ENCODE measurements around the gene EIF4E1B.

Gene EIF4E1B

DNA sequence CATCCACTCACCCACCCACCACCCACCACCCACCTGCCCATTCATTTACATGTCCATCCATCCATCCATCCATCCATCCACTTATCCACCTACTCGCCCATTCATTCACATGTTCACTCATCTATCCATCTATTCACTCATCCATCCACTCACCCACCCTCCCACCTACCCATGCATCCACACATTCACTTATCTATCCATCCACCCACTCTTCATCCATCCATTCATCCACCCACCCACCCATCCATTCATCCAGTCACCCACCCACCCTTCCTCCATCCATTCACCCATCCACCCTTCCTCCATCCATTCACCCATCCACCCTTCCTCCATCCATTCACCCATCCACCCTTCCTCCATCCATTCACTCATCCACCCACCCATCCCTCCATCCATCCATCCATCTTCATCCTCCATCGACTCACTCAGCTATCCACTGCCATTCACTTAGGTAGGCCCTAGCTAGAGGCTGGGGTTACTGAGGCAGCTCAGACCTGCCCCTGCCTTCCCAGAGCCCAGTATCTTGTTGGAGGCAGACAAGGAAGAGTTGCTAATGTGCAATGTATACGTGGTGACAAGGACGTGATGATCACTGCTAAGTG is 29.5 kb downstream of the EIF4E1B start:
- TF ChIP-seq, protein P1, sequence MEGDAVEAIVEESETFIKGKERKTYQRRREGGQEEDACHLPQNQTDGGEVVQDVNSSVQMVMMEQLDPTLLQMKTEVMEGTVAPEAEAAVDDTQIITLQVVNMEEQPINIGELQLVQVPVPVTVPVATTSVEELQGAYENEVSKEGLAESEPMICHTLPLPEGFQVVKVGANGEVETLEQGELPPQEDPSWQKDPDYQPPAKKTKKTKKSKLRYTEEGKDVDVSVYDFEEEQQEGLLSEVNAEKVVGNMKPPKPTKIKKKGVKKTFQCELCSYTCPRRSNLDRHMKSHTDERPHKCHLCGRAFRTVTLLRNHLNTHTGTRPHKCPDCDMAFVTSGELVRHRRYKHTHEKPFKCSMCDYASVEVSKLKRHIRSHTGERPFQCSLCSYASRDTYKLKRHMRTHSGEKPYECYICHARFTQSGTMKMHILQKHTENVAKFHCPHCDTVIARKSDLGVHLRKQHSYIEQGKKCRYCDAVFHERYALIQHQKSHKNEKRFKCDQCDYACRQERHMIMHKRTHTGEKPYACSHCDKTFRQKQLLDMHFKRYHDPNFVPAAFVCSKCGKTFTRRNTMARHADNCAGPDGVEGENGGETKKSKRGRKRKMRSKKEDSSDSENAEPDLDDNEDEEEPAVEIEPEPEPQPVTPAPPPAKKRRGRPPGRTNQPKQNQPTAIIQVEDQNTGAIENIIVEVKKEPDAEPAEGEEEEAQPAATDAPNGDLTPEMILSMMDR (IDR thresholded peaks at IDR 0.05; ENCODE audit: borderline replicate concordance, insufficient read depth, low read depth, low read length), result no peak
- H3K4me3 ChIP-seq (ENCODE audit: low read depth, low read length), result no peak overlapping the region

DNA sequence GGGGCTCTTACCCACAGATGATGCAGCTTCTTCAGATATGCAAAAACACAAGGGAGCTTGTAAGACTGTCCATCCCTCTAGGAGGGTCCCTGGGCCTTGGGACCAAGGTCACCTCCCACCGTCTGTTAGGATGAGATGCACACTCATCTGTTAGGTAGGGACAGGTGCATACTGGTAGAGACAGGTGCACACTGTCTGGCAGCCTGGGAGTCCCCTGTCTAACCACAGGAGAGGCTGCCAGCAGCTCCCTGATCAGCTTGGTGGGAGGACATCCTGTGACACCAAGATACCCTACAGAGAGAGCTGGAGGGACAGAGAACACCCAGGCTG is 30.0 kb downstream of the EIF4E1B start:
- TF ChIP-seq, protein P1 (IDR thresholded peaks at IDR 0.05; ENCODE audit: borderline replicate concordance, insufficient read depth, low read depth, low read length), result no peak
- no peak overlapping the region for H3K4me3 ChIP-seq (ENCODE audit: low read depth, low read length)

DNA sequence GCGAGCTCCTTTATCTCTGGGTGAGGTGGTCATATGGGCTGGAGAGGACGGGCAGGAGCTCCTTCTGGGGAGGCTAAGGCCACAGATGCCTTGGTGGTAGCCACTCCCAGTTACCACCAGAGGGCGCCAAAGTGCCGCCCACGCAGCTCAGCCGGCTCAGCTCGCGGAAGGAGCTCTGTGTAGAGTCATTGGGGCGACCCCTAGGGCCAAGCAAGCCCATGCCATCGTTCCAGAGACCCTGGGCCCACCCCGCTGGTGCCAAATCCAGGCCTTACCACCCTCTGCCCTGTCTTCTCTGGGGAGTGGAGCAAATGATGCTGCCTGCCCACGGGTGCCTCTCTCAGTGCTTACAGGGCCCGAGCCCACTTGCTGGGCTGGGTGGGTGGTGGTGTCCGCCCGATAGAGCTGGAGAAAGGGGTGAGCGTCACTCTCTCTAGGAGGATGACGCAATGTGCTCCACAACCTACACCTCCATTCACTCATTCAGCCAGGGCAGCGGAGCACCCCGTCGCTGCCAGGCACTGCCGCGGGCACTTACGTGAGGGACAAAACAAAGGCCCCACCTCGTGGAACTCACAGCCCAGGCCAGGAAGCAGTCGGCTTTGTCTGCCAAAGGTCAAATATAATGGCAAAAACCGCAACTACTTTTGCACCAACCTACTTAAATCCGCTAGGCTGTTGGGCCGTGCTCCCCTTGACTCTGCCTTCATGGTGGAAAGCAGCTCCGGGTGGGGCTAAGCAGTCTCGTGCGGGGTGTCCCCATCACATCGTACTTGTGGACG is 30.6 kb downstream of the EIF4E1B start:
- TF ChIP-seq, protein P1 (IDR thresholded peaks at IDR 0.05; ENCODE audit: borderline replicate concordance, insufficient read depth, low read depth, low read length), result peak; percentile 98
- H3K4me3 ChIP-seq (ENCODE audit: low read depth, low read length), result no peak overlapping the region

DNA sequence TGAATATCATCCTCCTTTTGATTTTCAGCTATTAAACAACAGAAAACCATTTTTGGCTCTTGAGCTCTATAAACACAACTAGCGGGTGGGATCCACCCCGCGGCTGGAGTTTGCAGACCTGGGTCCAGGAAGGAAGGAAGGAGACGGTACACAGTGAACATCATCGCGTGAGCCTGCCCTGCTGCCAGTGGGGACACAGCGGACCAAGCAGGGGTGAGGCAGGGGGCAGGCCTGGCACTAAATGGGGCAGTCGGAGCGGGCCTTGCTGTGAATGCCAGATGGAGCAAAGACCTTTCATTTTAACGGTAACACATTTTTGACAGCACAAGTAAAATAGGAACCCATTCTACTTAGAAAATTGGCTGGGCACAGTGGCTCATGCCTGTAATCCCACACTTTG is 31.2 kb downstream of the EIF4E1B start:
- H3K4me3 ChIP-seq (ENCODE audit: low read depth, low read length), result no peak overlapping the region
- TF ChIP-seq, protein P1 (IDR thresholded peaks at IDR 0.05; ENCODE audit: borderline replicate concordance, insufficient read depth, low read depth, low read length), result no peak

DNA sequence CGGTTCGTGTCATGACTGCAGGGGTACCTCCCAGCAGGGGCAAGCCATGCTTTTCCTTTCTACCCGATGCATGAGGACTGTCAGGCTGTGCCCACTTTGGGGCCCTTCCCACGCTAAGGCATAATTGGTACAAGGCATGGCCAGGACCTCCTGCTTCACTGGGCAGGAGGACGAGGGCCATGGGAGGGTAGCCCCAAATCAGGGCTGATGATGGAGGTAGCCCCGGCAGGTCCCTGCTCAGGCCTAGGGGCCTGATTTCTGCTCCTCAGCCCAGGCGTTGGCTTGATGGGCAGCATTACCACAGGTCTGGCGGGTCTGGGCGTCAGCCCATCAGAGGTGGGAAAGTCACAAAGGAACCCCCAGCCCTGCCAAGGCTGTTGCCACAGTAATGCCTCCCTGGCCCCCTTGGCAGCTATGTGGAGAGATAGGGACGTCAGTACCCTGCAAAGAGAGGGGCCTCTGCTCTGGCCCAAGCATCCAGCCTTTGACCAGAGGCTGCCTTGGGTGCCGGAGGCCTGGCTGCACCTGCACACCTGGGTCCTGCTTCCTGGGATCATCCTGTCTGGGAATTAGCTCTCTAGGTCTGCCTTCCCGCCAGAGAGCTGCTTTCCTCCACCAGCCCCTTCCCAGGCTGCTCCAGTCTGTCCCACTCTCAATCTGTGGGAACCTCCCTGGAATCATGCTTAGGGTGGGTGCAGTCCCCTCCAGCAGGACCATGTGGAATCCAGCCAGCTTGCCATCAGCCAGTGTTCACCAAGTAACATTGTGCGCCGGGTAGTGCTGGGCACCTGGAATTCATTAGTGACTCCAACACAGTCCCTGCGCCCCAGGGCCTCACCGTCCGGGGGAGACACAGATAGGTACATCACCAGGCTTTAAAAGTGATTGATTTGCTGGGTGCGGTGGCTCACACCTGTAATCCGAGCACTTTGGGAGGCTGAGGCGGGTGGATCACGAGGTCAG is 32.2 kb downstream of the EIF4E1B start:
- H3K4me3 ChIP-seq (ENCODE audit: low read depth, low read length), result no peak overlapping the region
- TF ChIP-seq, protein P1 (IDR thresholded peaks at IDR 0.05; ENCODE audit: borderline replicate concordance, insufficient read depth, low read depth, low read length), result no peak

DNA sequence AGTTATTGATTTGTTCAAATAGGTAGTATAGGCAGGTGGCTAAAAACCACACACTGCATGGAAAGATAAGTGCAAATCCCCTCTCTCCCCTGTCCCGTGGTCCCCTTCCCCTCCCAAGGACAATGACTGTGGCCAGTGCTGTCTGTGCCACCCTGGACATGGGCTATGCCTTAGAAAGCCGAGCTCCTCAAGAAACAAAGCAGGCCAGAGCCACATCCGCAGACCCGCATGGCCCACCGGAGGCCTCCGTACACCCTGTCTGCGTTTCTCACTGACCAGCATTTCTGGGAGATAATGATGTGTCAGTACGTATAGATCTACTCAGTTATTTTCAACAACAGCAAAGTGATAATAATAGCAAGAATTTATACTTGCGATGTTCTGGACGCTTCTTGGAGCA is 33.1 kb downstream of the EIF4E1B start:
- H3K4me3 ChIP-seq (ENCODE audit: low read depth, low read length), result no peak overlapping the region
- TF ChIP-seq, protein P1 (IDR thresholded peaks at IDR 0.05; ENCODE audit: borderline replicate concordance, insufficient read depth, low read depth, low read length), result no peak

All from GM12875 (cell line).